ENCODE results near the gene NRF1. TPM values are rescaled to one million over a fixed set of nuclear protein-coding genes. Genes with fewer than 3 reads are reported as not detected.

NRF1 gene
- total RNA-seq, 1 experiment from 2014 or later, result 19.3 TPM

DNA sequence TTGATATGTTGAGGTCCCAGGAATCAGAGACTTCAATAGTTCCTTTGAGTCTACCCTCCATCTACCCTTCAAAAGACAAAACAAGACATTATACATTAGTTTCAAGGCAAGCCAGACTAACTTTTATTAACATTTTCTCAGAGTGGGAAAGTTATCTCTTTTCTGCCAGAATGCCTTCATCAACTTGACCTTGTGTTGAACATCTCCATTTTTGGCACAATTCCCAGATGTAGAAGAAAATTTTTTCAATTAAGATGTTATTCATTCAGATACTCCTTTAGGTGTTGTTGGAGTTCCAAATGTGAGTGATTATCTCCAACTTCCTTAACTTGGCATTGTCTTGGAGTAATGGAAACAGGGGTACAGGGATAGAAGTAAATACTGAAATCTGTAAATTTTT is 59.1 kb downstream of the NRF1 start:
- H3K56ac ChIP-seq (ENCODE audit: insufficient read length, low read depth, low read length), result no peak overlapping the region
- DNase-seq, result no peak
- H3K27ac ChIP-seq (ENCODE audit: insufficient read length, low read depth, low read length), result no peak overlapping the region
- no peak overlapping the region for H3K27ac Mint-ChIP-seq
- H2BK15ac ChIP-seq (ENCODE audit: low read depth, low read length), result no peak overlapping the region
- no peaks in the 10 kb centered on the region for H3K4me1 ChIP-seq (ENCODE audit: insufficient read depth, low read length)
- TF ChIP-seq, protein P1, sequence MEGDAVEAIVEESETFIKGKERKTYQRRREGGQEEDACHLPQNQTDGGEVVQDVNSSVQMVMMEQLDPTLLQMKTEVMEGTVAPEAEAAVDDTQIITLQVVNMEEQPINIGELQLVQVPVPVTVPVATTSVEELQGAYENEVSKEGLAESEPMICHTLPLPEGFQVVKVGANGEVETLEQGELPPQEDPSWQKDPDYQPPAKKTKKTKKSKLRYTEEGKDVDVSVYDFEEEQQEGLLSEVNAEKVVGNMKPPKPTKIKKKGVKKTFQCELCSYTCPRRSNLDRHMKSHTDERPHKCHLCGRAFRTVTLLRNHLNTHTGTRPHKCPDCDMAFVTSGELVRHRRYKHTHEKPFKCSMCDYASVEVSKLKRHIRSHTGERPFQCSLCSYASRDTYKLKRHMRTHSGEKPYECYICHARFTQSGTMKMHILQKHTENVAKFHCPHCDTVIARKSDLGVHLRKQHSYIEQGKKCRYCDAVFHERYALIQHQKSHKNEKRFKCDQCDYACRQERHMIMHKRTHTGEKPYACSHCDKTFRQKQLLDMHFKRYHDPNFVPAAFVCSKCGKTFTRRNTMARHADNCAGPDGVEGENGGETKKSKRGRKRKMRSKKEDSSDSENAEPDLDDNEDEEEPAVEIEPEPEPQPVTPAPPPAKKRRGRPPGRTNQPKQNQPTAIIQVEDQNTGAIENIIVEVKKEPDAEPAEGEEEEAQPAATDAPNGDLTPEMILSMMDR (conservative IDR thresholded peaks at IDR 0.05), result no peak
- H2BK5ac ChIP-seq (ENCODE audit: insufficient read length, low read length), result no peak overlapping the region
- H3K14ac ChIP-seq (ENCODE audit: insufficient read depth, low read length), result no peak overlapping the region
- H3K27me3 ChIP-seq (ENCODE audit: insufficient read depth, low read length), result no peaks in the 10 kb centered on the region
- H3K4ac ChIP-seq (ENCODE audit: low read depth, low read length), result no peak overlapping the region
- no peaks in the 10 kb centered on the region for H3K4me1 Mint-ChIP-seq
- H4K8ac ChIP-seq (replicated peaks; ENCODE audit: insufficient read length, low read depth, low read length), result no peak overlapping the region
- H3K79me2 ChIP-seq (ENCODE audit: insufficient read depth, low read length), result no peaks in the 10 kb centered on the region
- no peaks in the 10 kb centered on the region for H3K23me2 ChIP-seq (ENCODE audit: insufficient read length, low read depth, low read length, poor library complexity, severe bottlenecking)
- peaks cover 8 to 10% of the 10 kb centered on the region in 2 experiments for H3K9me3 Mint-ChIP-seq
- H3K9ac ChIP-seq (ENCODE audit: extremely low read depth, insufficient read length, low read length), result no peak overlapping the region
- no peak overlapping the region for H3K18ac ChIP-seq (ENCODE audit: insufficient read length, low read depth, low read length)
- no peaks in the 10 kb centered on the region for H4K20me1 ChIP-seq (ENCODE audit: control insufficient read depth, insufficient read depth, insufficient read length)
- no peak overlapping the region for H3K23ac ChIP-seq (ENCODE audit: insufficient read length, low read depth, low read length)
- H2BK120ac ChIP-seq (ENCODE audit: low read depth, low read length, poor library complexity, severe bottlenecking), result no peak overlapping the region
- no peak overlapping the region for H2BK12ac ChIP-seq (ENCODE audit: insufficient read length, low read depth, low read length)
- H3K27me3 Mint-ChIP-seq (ENCODE audit: low read depth), result no peaks in the 10 kb centered on the region
- peaks cover 13 to 18% (median 14%) of the 10 kb centered on the region in 3 experiments; a peak in 6 of 7 replicates for H3K36me3 Mint-ChIP-seq (ENCODE audit: insufficient read depth in 1 of 3, low read depth in 3 of 3)
- H2AFZ ChIP-seq (ENCODE audit: low read length), result no peak overlapping the region
- H3K4me2 ChIP-seq (ENCODE audit: insufficient read depth, insufficient read length, low read length), result no peak overlapping the region
- H4K5ac ChIP-seq (ENCODE audit: insufficient read length, low read depth, low read length), result no peak overlapping the region
- H2AK5ac ChIP-seq (ENCODE audit: insufficient read length, low read length), result no peak overlapping the region
- H3K4me3 Mint-ChIP-seq, result no peak overlapping the region
- no peak overlapping the region for H3T11ph ChIP-seq (ENCODE audit: low read length)
- H4K91ac ChIP-seq (ENCODE audit: insufficient read length, low read depth, low read length), result no peak overlapping the region
- H3K79me1 ChIP-seq (ENCODE audit: insufficient read depth, low read depth, low read length, poor library complexity, severe bottlenecking), result no peaks in the 10 kb centered on the region
- peaks cover 6% of the 10 kb centered on the region for H3K9me3 ChIP-seq (ENCODE audit: control insufficient read depth, low read depth, low read length)
- H2BK20ac ChIP-seq (ENCODE audit: low read depth, low read length, poor library complexity, severe bottlenecking), result no peak overlapping the region
